Left cardiac atrium (tissue), 4 donors: ENCODE results near the gene HCRTR1. TPM values are rescaled to one million over a fixed set of nuclear protein-coding genes. Genes with fewer than 3 reads are reported as not detected.
A peak's percentile ranks its signal among the peaks of the same experiment; 100 is the strongest.

ENCODE experiments used
- ATAC-seq, 2 donors: fragments of 200-7000 bp; cut with Tn5 transposase; one replicate each; pipeline ENCODE4 v1.9.1; 2020; ENCODE audit warnings: mild to moderate bottlenecking in 2 of 2, moderate library complexity in 2 of 2
- DNase-seq: peaks from one replicate; pipeline ENCODE4 v3.0.0-alpha.2; 2020
- intact Hi-C, 2 donors: fragments of 100-400 bp; cut with DNase I; formaldehyde crosslinking; loops; one replicate each; pipeline versions ENCODE4 v1.14.1 to v1.15.1; 2022 to 2023
- long read RNA-seq: library from polyadenylated mRNA; unstranded; transcript quantifications from one replicate; pipeline ENCODE4 v2.0.0, GENCODE V29; 2021
- total RNA-seq, 2 donors: library from RNA; stranded (reverse); fragmentation: NEBNext Ultra II Directional; extraction: Animal tissue kit (Norgen Biotek cat#: 25700); gene quantifications; one replicate each; pipeline ENCODE4 v1.2.1, GENCODE V29; 2021
- donor health status: DM: no; HTN: yes; CAD: no.
- donor health status: DM: no; HTN: yes; CAD: no; lungs with severe emphysema.
- donor health status: DM: yes; HTN: yes; CAD: no.
- donor health status: Dilated cardiomyopathy.

The HCRTR1 gene
- total RNA-seq: under 1 TPM; 0.42 to 0.44 TPM
- long read RNA-seq, partial matches to known transcripts: 0 of 1 reads
- long read RNA-seq, other reads (novel, unspliced or antisense): 1 of 1 reads

- peak; percentile 14 to 29 for ATAC-seq
Measured at GRCh38 chr1:31617218-31617915, at the start of gene HCRTR1. HCRTR1 (plus strand) TSS chr1:31617689; CDS start chr1:31619193, 1,504 bp downstream.

GRCh38 chr1:31567956-31568570, 49.4 kb upstream of the HCRTR1 start:
- peak in 1 of 2 donors; percentile 27 for ATAC-seq
- DNase-seq: no peak
- intact Hi-C loops: no loop called here

More at GRCh38 chr1:31617218-31617915, at the start of gene HCRTR1:
- intact Hi-C loops: no loop called here
- no peak for DNase-seq

GRCh38 chr1:31568895-31569595, 48.4 kb upstream of the HCRTR1 start:
- peak; percentile 82 to 83 for ATAC-seq
- intact Hi-C loops: no loop called here
- DNase-seq: peak; percentile 69

- no peak for DNase-seq
- ATAC-seq: no peak
- intact Hi-C loops: no loop called here
Measured at GRCh38 chr1:31569596-31570173, 47.8 kb upstream of the HCRTR1 start.

- ATAC-seq (no peak), DNase-seq (no peak)
- intact Hi-C loops: no loop called here
Measured at GRCh38 chr1:31570228-31570627, 47.3 kb upstream of the HCRTR1 start.

- DNase-seq (no peak), ATAC-seq (no peak)
- intact Hi-C loops: no loop called here
Measured at GRCh38 chr1:31570906-31571305, 46.6 kb upstream of the HCRTR1 start.

GRCh38 chr1:31571340-31572295, 45.9 kb upstream of the HCRTR1 start:
- no peak for DNase-seq
- ATAC-seq: no peak
- intact Hi-C loops: no loop called here

GRCh38 chr1:31572323-31573104, 45.0 kb upstream of the HCRTR1 start:
- ATAC-seq (no peak), DNase-seq (no peak)
- intact Hi-C loops: no loop called here

- ATAC-seq (no peak), DNase-seq (no peak)
- intact Hi-C loops: no loop called here
Measured at GRCh38 chr1:31573261-31573660, 44.2 kb upstream of the HCRTR1 start.

- intact Hi-C loops: no loop called here
- no peak for ATAC-seq
- DNase-seq: no peak
Measured at GRCh38 chr1:31574749-31575368, 42.6 kb upstream of the HCRTR1 start.

GRCh38 chr1:31575369-31576140, 41.9 kb upstream of the HCRTR1 start:
- intact Hi-C loops: no loop called here
- no peak for DNase-seq
- no peak for ATAC-seq

- peak; percentile 42 to 46 for ATAC-seq
- intact Hi-C loops: no loop called here
- peak; percentile 79 for DNase-seq
Measured at GRCh38 chr1:31576201-31576669, 41.3 kb upstream of the HCRTR1 start, which contains the start of gene TINAGL1. TINAGL1 (plus strand) TSS chr1:31576515; CDS start chr1:31577149, 634 bp downstream.

- intact Hi-C loops: no loop called here
- ATAC-seq (no peak), DNase-seq (no peak)
Measured at GRCh38 chr1:31576743-31577455, 40.6 kb upstream of the HCRTR1 start.

GRCh38 chr1:31577515-31578192, 39.8 kb upstream of the HCRTR1 start:
- no peak for ATAC-seq
- DNase-seq: no peak
- intact Hi-C loops: no loop called here

- peak; percentile 65 for DNase-seq
- peak; percentile 1 to 21 for ATAC-seq
- intact Hi-C loops: no loop called here
Measured at GRCh38 chr1:31579374-31579773, 38.1 kb upstream of the HCRTR1 start.
